Neural cell (in vitro differentiated cells): ENCODE data around the gene ZNF578. TPM values are rescaled to one million over a fixed set of nuclear protein-coding genes. Genes with fewer than 3 reads are reported as not detected.
"Not testable (repeated sequence)": the region's sequence is repeated elsewhere in the genome, so short reads cannot be mapped to it uniquely, and the experiment has no call there.

ENCODE experiments used
- H2AFZ ChIP-seq: fragments of 200-600, 300-800 bp; sonication (generic), shearing (Covaris generic); 2 replicates; pipeline ENCODE4 v1.6.0; 2014; ENCODE audit warnings: low read depth, mild to moderate bottlenecking, antibody characterized with exemption, low read length, moderate library complexity
- H3F3A ChIP-seq: fragments of 200-600 bp; shearing (Covaris generic); 2 replicates; pipeline ENCODE4 v1.6.1; 2016; ENCODE audit warnings: mild to moderate bottlenecking, moderate library complexity, mixed read lengths, antibody characterized with exemption, low read length; ENCODE audit not compliant: insufficient read depth, poor library complexity, severe bottlenecking
- H3K27ac ChIP-seq: fragments of 200-600, 300-800 bp; sonication (generic), shearing (Covaris generic); 2 replicates; pipeline ENCODE4 v1.5.1; 2014; ENCODE audit warnings: mild to moderate bottlenecking, low read length, moderate library complexity
- H3K27me3 ChIP-seq: fragments of 300-800, 200-600 bp; sonication (generic), shearing (Covaris generic); 2 replicates; pipeline ENCODE4 v1.6.0; 2014; ENCODE audit warnings: mild to moderate bottlenecking, low read depth, low read length, moderate library complexity; ENCODE audit not compliant: insufficient read depth
- H3K36me3 ChIP-seq: fragments of 300-800, 200-600 bp; sonication (generic), shearing (Covaris generic); 2 replicates; pipeline ENCODE4 v1.5.1; 2014; ENCODE audit warnings: mild to moderate bottlenecking, antibody characterized with exemption, low read length, moderate library complexity; ENCODE audit not compliant: insufficient read depth
- H3K4me2 ChIP-seq: fragments of 300-800, 200-600 bp; sonication (generic), shearing (Covaris generic); 2 replicates; pipeline ENCODE4 v1.6.0; 2014; ENCODE audit warnings: mild to moderate bottlenecking, low read length
- H3K4me3 ChIP-seq: fragments of 300-800, 200-600 bp; sonication (generic), shearing (Covaris generic); 2 replicates; pipeline ENCODE4 v1.5.1; 2014; ENCODE audit warnings: mild to moderate bottlenecking, low read length, moderate library complexity
- H3K79me2 ChIP-seq: fragments of 200-600 bp; shearing (Covaris generic); replicated peaks from 2 replicates; pipeline ENCODE4 v1.6.0; 2014; ENCODE audit warnings: mild to moderate bottlenecking, low read length, moderate library complexity; ENCODE audit not compliant: insufficient read depth
- H3K9ac ChIP-seq: fragments of 300-800, 200-600 bp; sonication (generic), shearing (Covaris generic); 2 replicates; pipeline ENCODE4 v1.6.1; 2016; ENCODE audit warnings: mild to moderate bottlenecking, low read length, mixed read lengths
- H3K9me2 ChIP-seq: fragments of 200-600 bp; shearing (Covaris generic); 2 replicates; pipeline ENCODE4 v1.6.1; 2016; ENCODE audit warnings: mild to moderate bottlenecking, low read length, mixed read lengths; ENCODE audit not compliant: insufficient read depth
- H3K9me3 ChIP-seq: fragments of 200-600, 300-800 bp; sonication (generic), shearing (Covaris generic); 2 replicates; pipeline ENCODE4 v1.6.1; 2016; ENCODE audit warnings: mild to moderate bottlenecking, mixed run types, low read length, moderate library complexity, mixed read lengths
- H4K20me1 ChIP-seq: fragments of 200-600 bp; shearing (Covaris generic); 2 replicates; pipeline ENCODE4 v1.6.1; 2016; ENCODE audit warnings: mild to moderate bottlenecking, mixed run types; ENCODE audit not compliant: insufficient read depth
- CTCF ChIP-seq: fragments of 450-650 bp; IDR thresholded peaks from 2 replicates; pipeline ENCODE4 v1.5.1; 2014; ENCODE audit warnings: antibody characterized with exemption, mild to moderate bottlenecking, moderate library complexity; ENCODE audit not compliant: poor library complexity, severe bottlenecking
- EP300 ChIP-seq: fragments of 450-650 bp; conservative IDR thresholded peaks from 2 replicates; pipeline ENCODE4 v1.6.1; 2014; ENCODE audit warnings: antibody characterized with exemption, mild to moderate bottlenecking, moderate library complexity; ENCODE audit not compliant: poor library complexity, severe bottlenecking
- EZH2 ChIP-seq: fragments of 200-600, 300-800 bp; shearing (Covaris generic), sonication (generic); IDR thresholded peaks from 2 replicates; pipeline ENCODE4 v1.6.1; 2014; ENCODE audit warnings: antibody characterized with exemption, low read length, borderline replicate concordance, mild to moderate bottlenecking; ENCODE audit not compliant: insufficient read depth, poor library complexity, severe bottlenecking
- MXI1 ChIP-seq: fragments of 450-650 bp; conservative IDR thresholded peaks from 2 replicates; pipeline ENCODE4 v1.6.1; 2014; ENCODE audit warnings: antibody characterized with exemption, mild to moderate bottlenecking; ENCODE audit not compliant: poor library complexity, severe bottlenecking
- POLR2AphosphoS5 ChIP-seq: IDR thresholded peaks from 2 replicates; pipeline ENCODE4 v1.6.1; 2012
- RAD21 ChIP-seq: fragments of 450-650 bp; conservative IDR thresholded peaks from 2 replicates; pipeline ENCODE4 v1.6.1; 2014; ENCODE audit warnings: antibody characterized with exemption, mild to moderate bottlenecking, moderate library complexity
- SMC3 ChIP-seq: fragments of 450-650 bp; conservative IDR thresholded peaks from 2 replicates; pipeline ENCODE4 v1.6.1; 2014; ENCODE audit warnings: antibody characterized with exemption, mild to moderate bottlenecking, moderate library complexity; ENCODE audit not compliant: poor library complexity
- TAF1 ChIP-seq: IDR thresholded peaks from 2 replicates; pipeline ENCODE4 v1.6.1; 2012; ENCODE audit warnings: low read depth
- polyA plus RNA-seq: library from polyadenylated mRNA; depleted of rRNA; stranded (reverse); fragments of >200 nt; gene quantifications from 2 replicates; pipeline ENCODE4 v1.2.3, GENCODE V29; 2014
- TF ChIP-seq, protein P1 (sequence below): IDR thresholded peaks from 2 replicates; pipeline ENCODE4 v1.6.1; 2012; ENCODE audit warnings: borderline replicate concordance

The ZNF578 gene
- polyA plus RNA-seq, 1 donor from 2014 or later = 0.47 TPM

GRCh38 chr19:52498571-52498970, 45.2 kb downstream of the ZNF578 start:
- H3K27me3 ChIP-seq = no peaks in the 10 kb centered on the region
- H3F3A ChIP-seq = no peaks in the 10 kb centered on the region
- no peak overlapping the region for H3K27ac ChIP-seq
- TF ChIP-seq SMC3 (no peak), MXI1 (no peak), TAF1 (no peak), EP300 (no peak), CTCF (no peak), RAD21 (no peak), POLR2AphosphoS5 (no peak), EZH2 (no peak)
- TF ChIP-seq, protein P1, sequence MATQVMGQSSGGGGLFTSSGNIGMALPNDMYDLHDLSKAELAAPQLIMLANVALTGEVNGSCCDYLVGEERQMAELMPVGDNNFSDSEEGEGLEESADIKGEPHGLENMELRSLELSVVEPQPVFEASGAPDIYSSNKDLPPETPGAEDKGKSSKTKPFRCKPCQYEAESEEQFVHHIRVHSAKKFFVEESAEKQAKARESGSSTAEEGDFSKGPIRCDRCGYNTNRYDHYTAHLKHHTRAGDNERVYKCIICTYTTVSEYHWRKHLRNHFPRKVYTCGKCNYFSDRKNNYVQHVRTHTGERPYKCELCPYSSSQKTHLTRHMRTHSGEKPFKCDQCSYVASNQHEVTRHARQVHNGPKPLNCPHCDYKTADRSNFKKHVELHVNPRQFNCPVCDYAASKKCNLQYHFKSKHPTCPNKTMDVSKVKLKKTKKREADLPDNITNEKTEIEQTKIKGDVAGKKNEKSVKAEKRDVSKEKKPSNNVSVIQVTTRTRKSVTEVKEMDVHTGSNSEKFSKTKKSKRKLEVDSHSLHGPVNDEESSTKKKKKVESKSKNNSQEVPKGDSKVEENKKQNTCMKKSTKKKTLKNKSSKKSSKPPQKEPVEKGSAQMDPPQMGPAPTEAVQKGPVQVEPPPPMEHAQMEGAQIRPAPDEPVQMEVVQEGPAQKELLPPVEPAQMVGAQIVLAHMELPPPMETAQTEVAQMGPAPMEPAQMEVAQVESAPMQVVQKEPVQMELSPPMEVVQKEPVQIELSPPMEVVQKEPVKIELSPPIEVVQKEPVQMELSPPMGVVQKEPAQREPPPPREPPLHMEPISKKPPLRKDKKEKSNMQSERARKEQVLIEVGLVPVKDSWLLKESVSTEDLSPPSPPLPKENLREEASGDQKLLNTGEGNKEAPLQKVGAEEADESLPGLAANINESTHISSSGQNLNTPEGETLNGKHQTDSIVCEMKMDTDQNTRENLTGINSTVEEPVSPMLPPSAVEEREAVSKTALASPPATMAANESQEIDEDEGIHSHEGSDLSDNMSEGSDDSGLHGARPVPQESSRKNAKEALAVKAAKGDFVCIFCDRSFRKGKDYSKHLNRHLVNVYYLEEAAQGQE = no peak
- no peaks in the 10 kb centered on the region for H3K9me2 ChIP-seq
- H3K79me2 ChIP-seq = no peaks in the 10 kb centered on the region
- H3K9ac ChIP-seq = no peak overlapping the region
- H3K4me3 ChIP-seq = no peak overlapping the region
- H2AFZ ChIP-seq = no peak overlapping the region
- no peaks in the 10 kb centered on the region for H3K36me3 ChIP-seq
- H3K4me2 ChIP-seq = no peak overlapping the region
- no peaks in the 10 kb centered on the region for H4K20me1 ChIP-seq
- H3K9me3 ChIP-seq = no peaks in the 10 kb centered on the region

DNA sequence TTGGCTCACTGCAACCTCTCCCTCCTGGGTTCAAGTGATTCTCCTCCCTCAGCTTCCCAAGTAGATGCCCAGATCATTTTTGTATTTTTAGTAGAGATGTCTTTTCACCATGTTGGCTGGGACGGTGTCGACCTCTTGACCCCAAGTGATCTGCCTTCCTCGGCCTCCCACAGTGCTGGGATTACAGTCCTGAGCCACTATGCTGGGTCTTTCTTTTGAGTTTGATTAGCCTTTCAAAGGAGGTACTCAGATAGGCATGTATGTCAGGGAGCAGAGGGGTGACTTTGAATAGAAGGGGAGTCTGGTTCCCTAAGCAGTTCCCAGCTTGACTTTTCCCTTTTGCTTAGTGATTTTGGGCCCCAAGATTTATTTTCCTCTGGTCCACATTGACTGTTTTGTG, 47.1 kb downstream of the ZNF578 start:
- not testable (repeated sequence) for H3F3A ChIP-seq, H3K4me3 ChIP-seq, H3K9ac ChIP-seq, H3K9me2 ChIP-seq, H3K9me3 ChIP-seq, H3K36me3 ChIP-seq, H3K27me3 ChIP-seq, H3K4me2 ChIP-seq, H3K79me2 ChIP-seq, H3K27ac ChIP-seq, H4K20me1 ChIP-seq, H2AFZ ChIP-seq

- H3K9me2 ChIP-seq, H2AFZ ChIP-seq, H3K4me3 ChIP-seq, H3K27ac ChIP-seq, H3K27me3 ChIP-seq, H4K20me1 ChIP-seq, H3K9ac ChIP-seq, H3F3A ChIP-seq, H3K36me3 ChIP-seq, H3K9me3 ChIP-seq, H3K4me2 ChIP-seq, H3K79me2 ChIP-seq: not testable (repeated sequence)
Measured at GRCh38 chr19:52500991-52501390, 47.6 kb downstream of the ZNF578 start.
